ENCODE measurements around the gene CYREN. TPM values are rescaled to one million over a fixed set of nuclear protein-coding genes. Genes with fewer than 3 reads are reported as not detected.

CYREN gene
- total RNA-seq, 2 experiments from 2014 or later: 14.0 to 15.8 TPM

GRCh38 chr7:135160098-135160857, 10.2 kb downstream of the CYREN start:
- CTCF ChIA-PET: interaction anchor here (0.8 to 2.4 kb wide), 3 partner anchors 9 to 174 kb away, joined by 3 to 19 read pairs (median 5); partner anchors contain the start of genes AGBL3, CYREN and TMEM140
- H3K4me3 ChIP-seq (ENCODE audit: low read length): no peak overlapping the region
- DNase-seq (peak in 1 of 14 experiments; percentile 47), ATAC-seq (ENCODE audit: poor library complexity) (no peak)
- no peak for TF ChIP-seq CTCF (IDR thresholded peaks at IDR 0.05)
- H3K4me3 Mint-ChIP-seq: no peak overlapping the region
- H3K9me3 ChIP-seq (ENCODE audit: control insufficient read depth in 1 of 2, insufficient read depth in 1 of 2, low read length in 2 of 2): peaks cover 14 to 25% of the 10 kb centered on the region in 2 experiments
- peaks cover 43% of the 10 kb centered on the region for H3K36me3 ChIP-seq (ENCODE audit: insufficient read depth, low read length)
- POLR2A ChIA-PET: interaction anchor here (0.9 to 1.8 kb wide), 3 partner anchors 9 to 12 kb away, joined by 3 to 7 read pairs (median 5); partner anchors contain the start of genes CYREN and TMEM140
- peaks cover 17% of the 10 kb centered on the region for H3K9me3 Mint-ChIP-seq
- H3K36me3 Mint-ChIP-seq (ENCODE audit: low read depth): peaks cover 92% of the 10 kb centered on the region
- intact Hi-C loops (cut with DNase I, micrococcal nuclease): loop anchor here in 1 of 2 experiments (10.0 kb wide), 3 partner anchors 295 to 705 kb away; partner anchors contain the start of genes AKR1B1 and STMP1
- no peak overlapping the region for H3K27ac ChIP-seq (ENCODE audit: low read depth in 1 of 2, low read length in 2 of 2)
- H3K4me1 ChIP-seq (ENCODE audit: insufficient read depth, low read length): peaks cover 32% of the 10 kb centered on the region
- H3K27me3 Mint-ChIP-seq: no peaks in the 10 kb centered on the region
- H3K27ac Mint-ChIP-seq: peak overlapping the region; percentile 29
- H3K27me3 ChIP-seq (ENCODE audit: control insufficient read depth in 1 of 2, insufficient read depth in 2 of 2, low read length in 2 of 2): no peaks in the 10 kb centered on the region
- peaks cover 34% of the 10 kb centered on the region for H3K4me1 Mint-ChIP-seq (ENCODE audit: low read depth)

GRCh38 chr7:135159359-135160085, 11.0 kb downstream of the CYREN start:
- ChIA-PET CTCF (interaction anchor here (1.9 to 2.4 kb wide), 2 partner anchors 10 to 174 kb away, joined by 5 to 19 read pairs; partner anchors contain the start of genes AGBL3 and CYREN), POLR2A (interaction anchor here (1.8 to 4.2 kb wide), 2 partner anchors 10 to 11 kb away, joined by 7 to 31 read pairs; partner anchors contain the start of genes CYREN and TMEM140)
- intact Hi-C loops (cut with DNase I, micrococcal nuclease): loop anchor here in 1 of 2 experiments (10.0 kb wide), 3 partner anchors 295 to 705 kb away; partner anchors contain the start of genes AKR1B1 and STMP1
- H3K27ac Mint-ChIP-seq: peak overlapping the region; percentile 29
- Histone ChIP-seq H3K9me3 (ENCODE audit: control insufficient read depth in 1 of 2, insufficient read depth in 1 of 2, low read length in 2 of 2) (peaks cover 14 to 32% of the 10 kb centered on the region in 2 experiments), H3K4me3 (ENCODE audit: low read length) (no peak overlapping the region), H3K27me3 (ENCODE audit: control insufficient read depth in 1 of 2, insufficient read depth in 2 of 2, low read length in 2 of 2) (no peaks in the 10 kb centered on the region), H3K27ac (ENCODE audit: low read depth in 1 of 2, low read length in 2 of 2) (no peak overlapping the region), H3K4me1 (ENCODE audit: insufficient read depth, low read length) (peaks cover 32% of the 10 kb centered on the region), H3K36me3 (ENCODE audit: insufficient read depth, low read length) (peaks cover 37% of the 10 kb centered on the region)
- no peak for TF ChIP-seq CTCF (IDR thresholded peaks at IDR 0.05)
- no peak for ATAC-seq (ENCODE audit: poor library complexity)
- H3K9me3 Mint-ChIP-seq: peaks cover 25% of the 10 kb centered on the region
- DNase-seq: no peak
- H3K36me3 Mint-ChIP-seq (ENCODE audit: low read depth): peaks cover 92% of the 10 kb centered on the region
- H3K27me3 Mint-ChIP-seq: no peaks in the 10 kb centered on the region
- H3K4me3 Mint-ChIP-seq: no peak overlapping the region
- H3K4me1 Mint-ChIP-seq (ENCODE audit: low read depth): peaks cover 42% of the 10 kb centered on the region

GRCh38 chr7:135158874-135159273, 11.6 kb downstream of the CYREN start:
- peaks cover 28% of the 10 kb centered on the region for H3K9me3 Mint-ChIP-seq
- H3K4me3 Mint-ChIP-seq: no peak overlapping the region
- no peak overlapping the region for H3K27ac ChIP-seq (ENCODE audit: low read depth in 1 of 2, low read length in 2 of 2)
- peaks cover 14 to 34% of the 10 kb centered on the region in 2 experiments for H3K9me3 ChIP-seq (ENCODE audit: control insufficient read depth in 1 of 2, insufficient read depth in 1 of 2, low read length in 2 of 2)
- H3K36me3 ChIP-seq (ENCODE audit: insufficient read depth, low read length): peaks cover 31% of the 10 kb centered on the region
- no peak for ATAC-seq (ENCODE audit: poor library complexity)
- H3K4me1 Mint-ChIP-seq (ENCODE audit: low read depth): peaks cover 49% of the 10 kb centered on the region
- POLR2A ChIA-PET: interaction anchor here (1.7 to 4.2 kb wide), 2 partner anchors 10 kb away, joined by 10 to 31 read pairs; partner anchors contain the start of gene TMEM140
- CTCF ChIA-PET: no interaction called here
- H3K27me3 Mint-ChIP-seq: no peaks in the 10 kb centered on the region
- H3K27me3 ChIP-seq (ENCODE audit: control insufficient read depth in 1 of 2, insufficient read depth in 2 of 2, low read length in 2 of 2): no peaks in the 10 kb centered on the region
- no peak for DNase-seq
- H3K36me3 Mint-ChIP-seq (ENCODE audit: low read depth): peaks cover 92% of the 10 kb centered on the region
- no peak overlapping the region for H3K4me3 ChIP-seq (ENCODE audit: low read length)
- intact Hi-C loops (cut with DNase I, micrococcal nuclease): no loop called here
- no peak overlapping the region for H3K27ac Mint-ChIP-seq
- TF ChIP-seq CTCF (IDR thresholded peaks at IDR 0.05): no peak
- H3K4me1 ChIP-seq (ENCODE audit: insufficient read depth, low read length): peaks cover 32% of the 10 kb centered on the region

All from CD4-positive, alpha-beta T cell (primary cell).